ENCODE results near the gene ZNF654. TPM values are rescaled to one million over a fixed set of nuclear protein-coding genes. Genes with fewer than 3 reads are reported as not detected.

Gene ZNF654
- total RNA-seq, 1 experiment from 2014 or later, result 25.0 TPM

DNA sequence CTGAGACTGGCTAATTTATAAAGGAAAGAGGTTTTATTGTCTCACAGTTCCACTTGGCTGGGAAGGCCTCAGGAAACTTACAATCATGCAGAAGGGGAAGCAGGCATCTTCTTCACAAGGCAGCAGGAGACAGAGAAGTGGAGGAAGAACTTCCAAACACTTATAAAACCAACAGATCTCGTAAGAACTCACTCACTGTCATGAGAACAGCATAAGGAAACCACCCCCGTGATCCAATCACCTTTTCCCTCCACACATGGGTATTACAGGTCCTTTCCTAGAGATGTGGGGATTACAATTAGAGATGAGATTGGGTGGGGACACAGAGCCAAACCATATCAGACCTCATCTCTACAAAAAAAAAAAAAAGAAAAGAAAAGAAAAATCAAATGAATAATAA lies 26.0 kb upstream of the ZNF654 start:
- Histone ChIP-seq H3K4me3 (ENCODE audit: low read depth, low read length, poor library complexity, severe bottlenecking) (no peak overlapping the region), H3K36me3 (ENCODE audit: insufficient read depth, low read length, poor library complexity, severe bottlenecking) (no peaks in the 10 kb centered on the region), H3K27ac (ENCODE audit: low read depth, low read length, poor library complexity, severe bottlenecking) (no peak overlapping the region), H3K27me3 (replicated peaks; ENCODE audit: insufficient read depth, low read depth, low read length, poor library complexity) (no peaks in the 10 kb centered on the region), H3K4me1 (ENCODE audit: insufficient read depth, low read length, poor library complexity, severe bottlenecking) (peaks cover 6% of the 10 kb centered on the region), H3K9me3 (ENCODE audit: low read depth, low read length, poor library complexity, severe bottlenecking) (no peaks in the 10 kb centered on the region)
- ChIA-PET CTCF (no interaction called here), POLR2A (ENCODE audit: low non-redundant PET) (no interaction called here)
- no TSS peak for BruUV-seq (replicated peaks)
- no peak for DNase-seq (ENCODE audit: low spot score)
- TF ChIP-seq EZH2 (IDR thresholded peaks at IDR 0.05; ENCODE audit: borderline replicate concordance, low read depth, low read length, poor library complexity, severe bottlenecking), result no peak
- TF ChIP-seq CTCF (conservative IDR thresholded peaks at IDR 0.05; ENCODE audit: low read depth, low read length), result no peak
- intact Hi-C loops (cut with micrococcal nuclease; ENCODE audit: unreplicated experiment), result no loop called here

GRCh38 chr3:88033808-88034207 lies 25.2 kb upstream of the ZNF654 start:
- intact Hi-C loops (cut with micrococcal nuclease; ENCODE audit: unreplicated experiment), result no loop called here
- BruUV-seq (replicated peaks), result no TSS peak
- Histone ChIP-seq H3K9me3 (ENCODE audit: low read depth, low read length, poor library complexity, severe bottlenecking) (no peaks in the 10 kb centered on the region), H3K4me3 (ENCODE audit: low read depth, low read length, poor library complexity, severe bottlenecking) (no peak overlapping the region), H3K27me3 (replicated peaks; ENCODE audit: insufficient read depth, low read depth, low read length, poor library complexity) (no peaks in the 10 kb centered on the region), H3K4me1 (ENCODE audit: insufficient read depth, low read length, poor library complexity, severe bottlenecking) (peaks cover 6% of the 10 kb centered on the region), H3K27ac (ENCODE audit: low read depth, low read length, poor library complexity, severe bottlenecking) (no peak overlapping the region), H3K36me3 (ENCODE audit: insufficient read depth, low read length, poor library complexity, severe bottlenecking) (no peaks in the 10 kb centered on the region)
- TF ChIP-seq CTCF (conservative IDR thresholded peaks at IDR 0.05; ENCODE audit: low read depth, low read length) (no peak), EZH2 (IDR thresholded peaks at IDR 0.05; ENCODE audit: borderline replicate concordance, low read depth, low read length, poor library complexity, severe bottlenecking) (no peak)
- DNase-seq (ENCODE audit: low spot score), result no peak
- ChIA-PET CTCF (no interaction called here), POLR2A (ENCODE audit: low non-redundant PET) (no interaction called here)

GRCh38 chr3:88034491-88035275 lies 24.4 kb upstream of the ZNF654 start:
- no peak for TF ChIP-seq CTCF (conservative IDR thresholded peaks at IDR 0.05; ENCODE audit: low read depth, low read length)
- no peak for TF ChIP-seq EZH2 (IDR thresholded peaks at IDR 0.05; ENCODE audit: borderline replicate concordance, low read depth, low read length, poor library complexity, severe bottlenecking)
- intact Hi-C loops (cut with micrococcal nuclease; ENCODE audit: unreplicated experiment), result no loop called here
- no peaks in the 10 kb centered on the region for H3K36me3 ChIP-seq (ENCODE audit: insufficient read depth, low read length, poor library complexity, severe bottlenecking)
- no peaks in the 10 kb centered on the region for H3K9me3 ChIP-seq (ENCODE audit: low read depth, low read length, poor library complexity, severe bottlenecking)
- BruUV-seq (replicated peaks), result no TSS peak
- DNase-seq (ENCODE audit: low spot score), result no peak
- H3K4me3 ChIP-seq (ENCODE audit: low read depth, low read length, poor library complexity, severe bottlenecking), result no peak overlapping the region
- peaks cover 6% of the 10 kb centered on the region for H3K4me1 ChIP-seq (ENCODE audit: insufficient read depth, low read length, poor library complexity, severe bottlenecking)
- ChIA-PET CTCF (no interaction called here), POLR2A (ENCODE audit: low non-redundant PET) (no interaction called here)
- no peaks in the 10 kb centered on the region for H3K27me3 ChIP-seq (replicated peaks; ENCODE audit: insufficient read depth, low read depth, low read length, poor library complexity)
- H3K27ac ChIP-seq (ENCODE audit: low read depth, low read length, poor library complexity, severe bottlenecking), result no peak overlapping the region

Data from A673 (cell line).